Right lobe of liver (tissue), 4 donors: Measurements from ENCODE around the gene D2HGDH.

Source experiments
- POLR2A ChIP-seq: fragments of 450-650 bp; IDR thresholded peaks from one replicate; pipeline ENCODE4 v1.6.1; 2017; ENCODE audit warnings: antibody characterized with exemption, mild to moderate bottlenecking
- TF ChIP-seq, protein P1 (sequence below), 4 donors: fragments of 200-600 bp in 3 of 4; fragments of 450-650 bp in 1 of 4; IDR thresholded peaks; one replicate each; pipeline versions ENCODE4 v1.5.1 to v1.8.0; 2016 to 2022; ENCODE audit warnings: antibody characterized with exemption in 4 of 4, mild to moderate bottlenecking in 2 of 4
- donor health status: DM: no; HTN: no; CAD: no.
- donor health status: DM: no; HTN: no; CAD: no.
- donor health status: DM: no; HTN: yes; CAD: no.

DNA sequence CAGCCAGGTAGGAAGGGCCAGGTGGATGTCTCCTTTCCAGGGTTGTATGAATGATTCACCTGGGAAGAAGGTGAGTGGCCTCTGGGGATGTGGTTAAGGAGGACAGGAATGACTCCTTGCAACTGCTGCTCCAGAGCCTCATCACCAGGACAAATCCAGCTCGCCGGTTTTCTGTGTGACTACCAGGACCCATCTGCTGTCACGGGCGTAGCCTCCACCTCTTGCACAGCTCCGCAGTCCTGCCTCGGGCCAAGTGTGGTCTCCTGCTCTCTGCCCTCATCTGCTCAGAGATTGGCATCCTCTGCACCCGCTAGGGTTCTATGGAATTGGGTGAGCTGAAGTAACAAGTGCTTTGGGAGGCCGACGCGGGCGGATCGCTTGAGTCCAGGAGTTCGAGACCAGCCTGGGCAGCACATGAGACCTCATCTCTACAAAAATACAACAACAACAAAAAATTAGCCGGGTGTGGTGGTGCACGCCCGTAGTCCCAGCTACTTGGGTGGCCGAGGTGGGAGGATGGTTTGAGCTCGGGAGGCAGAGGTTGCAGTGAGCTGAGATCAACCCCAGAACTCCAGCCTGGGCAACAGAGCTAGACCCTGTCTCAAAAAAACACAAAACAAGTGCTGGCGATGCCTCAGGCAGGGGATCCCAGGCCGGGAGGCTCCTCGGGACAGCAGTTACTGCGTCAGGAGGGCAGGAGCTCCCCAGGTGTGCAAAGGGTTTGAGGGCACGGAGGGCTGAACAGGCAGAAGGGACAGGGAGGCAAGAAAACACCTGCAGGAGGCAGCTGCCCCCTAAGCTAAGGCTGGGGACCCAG, 831 bp upstream of the D2HGDH start:
- TF ChIP-seq, protein P1, sequence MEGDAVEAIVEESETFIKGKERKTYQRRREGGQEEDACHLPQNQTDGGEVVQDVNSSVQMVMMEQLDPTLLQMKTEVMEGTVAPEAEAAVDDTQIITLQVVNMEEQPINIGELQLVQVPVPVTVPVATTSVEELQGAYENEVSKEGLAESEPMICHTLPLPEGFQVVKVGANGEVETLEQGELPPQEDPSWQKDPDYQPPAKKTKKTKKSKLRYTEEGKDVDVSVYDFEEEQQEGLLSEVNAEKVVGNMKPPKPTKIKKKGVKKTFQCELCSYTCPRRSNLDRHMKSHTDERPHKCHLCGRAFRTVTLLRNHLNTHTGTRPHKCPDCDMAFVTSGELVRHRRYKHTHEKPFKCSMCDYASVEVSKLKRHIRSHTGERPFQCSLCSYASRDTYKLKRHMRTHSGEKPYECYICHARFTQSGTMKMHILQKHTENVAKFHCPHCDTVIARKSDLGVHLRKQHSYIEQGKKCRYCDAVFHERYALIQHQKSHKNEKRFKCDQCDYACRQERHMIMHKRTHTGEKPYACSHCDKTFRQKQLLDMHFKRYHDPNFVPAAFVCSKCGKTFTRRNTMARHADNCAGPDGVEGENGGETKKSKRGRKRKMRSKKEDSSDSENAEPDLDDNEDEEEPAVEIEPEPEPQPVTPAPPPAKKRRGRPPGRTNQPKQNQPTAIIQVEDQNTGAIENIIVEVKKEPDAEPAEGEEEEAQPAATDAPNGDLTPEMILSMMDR (IDR thresholded peaks at IDR 0.05): no peak
- no peak for TF ChIP-seq POLR2A
